Liver (tissue), 3 donors: Measurements from ENCODE around the gene SCYGR8.

Experiments
- ATF3 ChIP-seq: IDR thresholded peaks from 2 replicates; pipeline ENCODE4 v1.6.1; 2016; ENCODE audit warnings: antibody characterized with exemption
- EGR1 ChIP-seq, 2 donors: IDR thresholded peaks; 2 replicates each; pipeline ENCODE4 v1.6.1; 2016 to 2018; ENCODE audit warnings: antibody characterized with exemption in 2 of 2, low read depth in 2 of 2
- FOXA2 ChIP-seq: IDR thresholded peaks from 2 replicates; pipeline ENCODE4 v1.6.1; 2016; ENCODE audit warnings: antibody characterized with exemption
- GABPA ChIP-seq, 2 donors: IDR thresholded peaks in 1 of 2; conservative IDR thresholded peaks in 1 of 2; 2 replicates each; pipeline ENCODE4 v1.6.1; 2016; ENCODE audit warnings: antibody characterized with exemption in 2 of 2, mild to moderate bottlenecking in 1 of 2, moderate library complexity in 1 of 2
- HNF4G ChIP-seq: IDR thresholded peaks from 2 replicates; pipeline ENCODE4 v1.6.1; 2016; ENCODE audit warnings: antibody characterized with exemption
- JUND ChIP-seq, 2 donors: IDR thresholded peaks; 2 replicates each; pipeline ENCODE4 v1.6.1; 2016; ENCODE audit warnings: antibody characterized with exemption in 2 of 2
- RAD21 ChIP-seq, 2 donors: IDR thresholded peaks; 2 replicates each; pipeline ENCODE4 v1.6.1; 2016; ENCODE audit warnings: antibody characterized with exemption in 2 of 2, mild to moderate bottlenecking in 2 of 2
- RXRA ChIP-seq, 2 donors: IDR thresholded peaks; 2 replicates each; pipeline ENCODE4 v1.6.1; 2017 to 2018; ENCODE audit warnings: antibody characterized with exemption in 2 of 2, mild to moderate bottlenecking in 1 of 2
- SP1 ChIP-seq: IDR thresholded peaks from 2 replicates; pipeline ENCODE4 v1.6.1; 2018; ENCODE audit warnings: antibody characterized with exemption, mild to moderate bottlenecking
- TAF1 ChIP-seq: conservative IDR thresholded peaks from 2 replicates; pipeline ENCODE4 v1.6.1; 2016; ENCODE audit warnings: antibody characterized with exemption, mild to moderate bottlenecking
- YY1 ChIP-seq: IDR thresholded peaks from 2 replicates; pipeline ENCODE4 v1.6.1; 2016; ENCODE audit warnings: antibody characterized with exemption, mild to moderate bottlenecking
- ZBTB33 ChIP-seq: IDR thresholded peaks from 2 replicates; pipeline ENCODE4 v1.6.1; 2016; ENCODE audit warnings: antibody characterized with exemption
- TF ChIP-seq, protein P1 (sequence below): fragments of 150-350 bp; IDR thresholded peaks from 2 replicates; pipeline ENCODE4 v1.5.1; 2017; ENCODE audit warnings: improper control_type of control experiment, low read depth, low read length; ENCODE audit not compliant: missing input control
- TF ChIP-seq, protein P2 (sequence below): IDR thresholded peaks from 2 replicates; pipeline ENCODE4 v1.6.1; 2016; ENCODE audit warnings: antibody characterized with exemption
- donor health status: healthy.
- donor health status: healthy.

DNA sequence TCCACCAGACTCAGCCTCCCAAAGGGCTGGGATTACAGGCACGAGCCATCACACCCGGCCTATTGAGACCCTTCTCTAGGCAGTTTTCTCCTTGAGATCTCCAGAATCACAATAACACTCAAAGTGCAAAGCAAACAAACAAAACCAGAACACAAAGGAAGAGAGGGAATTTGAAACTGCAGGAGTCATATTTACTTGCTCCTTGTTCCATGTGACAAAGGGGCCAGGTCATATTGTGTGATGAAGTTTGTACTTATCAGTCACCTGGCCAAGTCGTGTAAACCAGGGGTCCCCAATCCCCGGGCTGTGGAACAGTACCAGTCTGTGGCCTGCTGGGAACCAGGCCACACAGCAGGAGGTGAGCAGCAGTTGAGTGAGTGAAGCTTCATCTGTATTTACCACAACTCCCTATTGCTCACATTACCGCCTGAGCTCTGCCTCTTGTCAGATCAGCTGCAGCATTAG, 26.5 kb downstream of the SCYGR8 start:
- TF ChIP-seq, protein P1, sequence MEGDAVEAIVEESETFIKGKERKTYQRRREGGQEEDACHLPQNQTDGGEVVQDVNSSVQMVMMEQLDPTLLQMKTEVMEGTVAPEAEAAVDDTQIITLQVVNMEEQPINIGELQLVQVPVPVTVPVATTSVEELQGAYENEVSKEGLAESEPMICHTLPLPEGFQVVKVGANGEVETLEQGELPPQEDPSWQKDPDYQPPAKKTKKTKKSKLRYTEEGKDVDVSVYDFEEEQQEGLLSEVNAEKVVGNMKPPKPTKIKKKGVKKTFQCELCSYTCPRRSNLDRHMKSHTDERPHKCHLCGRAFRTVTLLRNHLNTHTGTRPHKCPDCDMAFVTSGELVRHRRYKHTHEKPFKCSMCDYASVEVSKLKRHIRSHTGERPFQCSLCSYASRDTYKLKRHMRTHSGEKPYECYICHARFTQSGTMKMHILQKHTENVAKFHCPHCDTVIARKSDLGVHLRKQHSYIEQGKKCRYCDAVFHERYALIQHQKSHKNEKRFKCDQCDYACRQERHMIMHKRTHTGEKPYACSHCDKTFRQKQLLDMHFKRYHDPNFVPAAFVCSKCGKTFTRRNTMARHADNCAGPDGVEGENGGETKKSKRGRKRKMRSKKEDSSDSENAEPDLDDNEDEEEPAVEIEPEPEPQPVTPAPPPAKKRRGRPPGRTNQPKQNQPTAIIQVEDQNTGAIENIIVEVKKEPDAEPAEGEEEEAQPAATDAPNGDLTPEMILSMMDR = no peak
- TF ChIP-seq, protein P2, sequence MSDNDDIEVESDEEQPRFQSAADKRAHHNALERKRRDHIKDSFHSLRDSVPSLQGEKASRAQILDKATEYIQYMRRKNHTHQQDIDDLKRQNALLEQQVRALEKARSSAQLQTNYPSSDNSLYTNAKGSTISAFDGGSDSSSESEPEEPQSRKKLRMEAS = no peak
- TF ChIP-seq RXRA (IDR thresholded peaks at IDR 0.05) = no peak
- no peak for TF ChIP-seq EGR1 (IDR thresholded peaks at IDR 0.05; ENCODE audit: low read depth in 2 of 2)
- no peak for TF ChIP-seq ZBTB33
- no peak for TF ChIP-seq RAD21 (IDR thresholded peaks at IDR 0.05)
- no peak for TF ChIP-seq YY1
- no peak for TF ChIP-seq FOXA2
- no peak for TF ChIP-seq JUND (IDR thresholded peaks at IDR 0.05)
- TF ChIP-seq TAF1 = no peak
- TF ChIP-seq ATF3 = no peak
- no peak for TF ChIP-seq HNF4G
- TF ChIP-seq GABPA (IDR thresholded peaks at IDR 0.05 in 1 of 2, conservative IDR thresholded peaks at IDR 0.05 in 1 of 2) = no peak
- no peak for TF ChIP-seq SP1
